ENCODE data around the gene TAS2R3.

DNA sequence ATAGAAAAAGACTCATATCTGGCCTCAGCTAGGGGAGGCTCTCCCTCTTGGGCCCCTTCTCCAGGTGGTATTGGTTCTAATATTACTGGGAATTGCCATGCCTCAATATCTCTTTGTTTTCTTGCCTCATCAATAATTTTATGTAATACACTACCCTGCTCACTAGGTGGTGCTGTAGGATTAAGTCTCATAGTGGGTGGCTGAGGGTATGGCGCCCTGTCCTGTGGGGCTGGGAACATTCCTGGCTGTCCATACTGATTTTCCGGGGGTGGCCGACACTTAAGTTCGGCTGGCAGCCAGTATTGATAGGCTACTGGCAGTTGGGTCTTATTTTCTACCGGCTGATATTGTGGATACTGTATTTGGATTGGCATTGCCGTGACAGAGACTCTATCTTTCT lies 9.0 kb upstream of the TAS2R3 start:
- TF ChIP-seq, protein P1, sequence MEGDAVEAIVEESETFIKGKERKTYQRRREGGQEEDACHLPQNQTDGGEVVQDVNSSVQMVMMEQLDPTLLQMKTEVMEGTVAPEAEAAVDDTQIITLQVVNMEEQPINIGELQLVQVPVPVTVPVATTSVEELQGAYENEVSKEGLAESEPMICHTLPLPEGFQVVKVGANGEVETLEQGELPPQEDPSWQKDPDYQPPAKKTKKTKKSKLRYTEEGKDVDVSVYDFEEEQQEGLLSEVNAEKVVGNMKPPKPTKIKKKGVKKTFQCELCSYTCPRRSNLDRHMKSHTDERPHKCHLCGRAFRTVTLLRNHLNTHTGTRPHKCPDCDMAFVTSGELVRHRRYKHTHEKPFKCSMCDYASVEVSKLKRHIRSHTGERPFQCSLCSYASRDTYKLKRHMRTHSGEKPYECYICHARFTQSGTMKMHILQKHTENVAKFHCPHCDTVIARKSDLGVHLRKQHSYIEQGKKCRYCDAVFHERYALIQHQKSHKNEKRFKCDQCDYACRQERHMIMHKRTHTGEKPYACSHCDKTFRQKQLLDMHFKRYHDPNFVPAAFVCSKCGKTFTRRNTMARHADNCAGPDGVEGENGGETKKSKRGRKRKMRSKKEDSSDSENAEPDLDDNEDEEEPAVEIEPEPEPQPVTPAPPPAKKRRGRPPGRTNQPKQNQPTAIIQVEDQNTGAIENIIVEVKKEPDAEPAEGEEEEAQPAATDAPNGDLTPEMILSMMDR (IDR thresholded peaks at IDR 0.05), result peak in 2 of 4 experiments; percentile 19 to 27
- TF ChIP-seq POLR2AphosphoS5 (IDR thresholded peaks at IDR 0.05), result no peak

All from prostate gland (tissue), 2 donors.